ENCODE results near the gene CPN1.
"Not testable (repeated sequence)": the region's sequence is repeated elsewhere in the genome, so short reads cannot be mapped to it uniquely, and the experiment has no call there.

Gene CPN1

DNA sequence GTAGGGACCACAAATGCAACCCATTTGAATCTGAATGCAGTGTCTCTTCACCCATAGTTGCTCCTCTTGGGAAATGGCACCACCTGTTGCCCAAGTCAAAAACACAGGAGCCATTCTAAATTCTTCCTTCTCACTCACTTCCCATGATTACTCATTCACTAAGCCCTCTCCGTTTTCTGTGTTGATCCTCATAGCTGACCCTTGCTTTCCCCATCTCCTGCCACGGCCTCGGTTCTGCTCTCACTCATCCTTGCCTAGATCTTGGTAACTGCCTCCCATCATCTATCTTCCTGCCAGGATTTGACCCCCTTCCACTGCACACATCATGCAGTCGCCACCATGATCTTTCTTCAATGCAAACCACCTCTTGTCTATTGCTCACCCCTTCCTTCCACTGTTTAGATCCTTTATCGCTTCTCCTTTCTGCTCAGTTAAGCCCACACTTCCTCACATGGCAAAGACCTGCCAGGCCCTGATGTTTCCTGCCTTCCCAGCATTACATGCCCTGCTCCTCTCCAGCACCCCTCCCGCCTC, 19.0 kb upstream of the CPN1 start:
- Histone ChIP-seq H3K9me3 (replicated peaks; ENCODE audit: insufficient read depth, low read length) (no peaks in the 10 kb centered on the region), H3K36me3 (replicated peaks; ENCODE audit: insufficient read depth, low read length) (no peaks in the 10 kb centered on the region), H3K4me2 (ENCODE audit: low read depth, low read length) (no peak overlapping the region), H3K4me3 (ENCODE audit: low read length) (no peak overlapping the region), H4K20me1 (ENCODE audit: insufficient read depth, low read length) (no peaks in the 10 kb centered on the region), H3K9ac (ENCODE audit: low read length) (no peak overlapping the region), H3K79me2 (ENCODE audit: low read length) (no peaks in the 10 kb centered on the region), H3K27me3 (replicated peaks; ENCODE audit: insufficient read depth, low read length) (no peaks in the 10 kb centered on the region), H2AFZ (ENCODE audit: low read length) (no peak overlapping the region), H3K9me2 (replicated peaks; ENCODE audit: insufficient read depth, low read length) (no peaks in the 10 kb centered on the region), H3K27ac (ENCODE audit: low read length) (no peak overlapping the region), H3K4me1 (ENCODE audit: low read length) (no peaks in the 10 kb centered on the region), H3F3A (ENCODE audit: insufficient read depth, low read length) (no peaks in the 10 kb centered on the region)
- DNase-seq = no peak
- TF ChIP-seq EZH2 (optimal IDR thresholded peaks at IDR 0.05; ENCODE audit: low read depth, low read length) (no peak), EZH2phosphoT487 (IDR thresholded peaks at IDR 0.05; ENCODE audit: low read length) (no peak)
- TF ChIP-seq, protein P1, sequence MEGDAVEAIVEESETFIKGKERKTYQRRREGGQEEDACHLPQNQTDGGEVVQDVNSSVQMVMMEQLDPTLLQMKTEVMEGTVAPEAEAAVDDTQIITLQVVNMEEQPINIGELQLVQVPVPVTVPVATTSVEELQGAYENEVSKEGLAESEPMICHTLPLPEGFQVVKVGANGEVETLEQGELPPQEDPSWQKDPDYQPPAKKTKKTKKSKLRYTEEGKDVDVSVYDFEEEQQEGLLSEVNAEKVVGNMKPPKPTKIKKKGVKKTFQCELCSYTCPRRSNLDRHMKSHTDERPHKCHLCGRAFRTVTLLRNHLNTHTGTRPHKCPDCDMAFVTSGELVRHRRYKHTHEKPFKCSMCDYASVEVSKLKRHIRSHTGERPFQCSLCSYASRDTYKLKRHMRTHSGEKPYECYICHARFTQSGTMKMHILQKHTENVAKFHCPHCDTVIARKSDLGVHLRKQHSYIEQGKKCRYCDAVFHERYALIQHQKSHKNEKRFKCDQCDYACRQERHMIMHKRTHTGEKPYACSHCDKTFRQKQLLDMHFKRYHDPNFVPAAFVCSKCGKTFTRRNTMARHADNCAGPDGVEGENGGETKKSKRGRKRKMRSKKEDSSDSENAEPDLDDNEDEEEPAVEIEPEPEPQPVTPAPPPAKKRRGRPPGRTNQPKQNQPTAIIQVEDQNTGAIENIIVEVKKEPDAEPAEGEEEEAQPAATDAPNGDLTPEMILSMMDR (IDR thresholded peaks at IDR 0.05; ENCODE audit: low read length) = no peak

DNA sequence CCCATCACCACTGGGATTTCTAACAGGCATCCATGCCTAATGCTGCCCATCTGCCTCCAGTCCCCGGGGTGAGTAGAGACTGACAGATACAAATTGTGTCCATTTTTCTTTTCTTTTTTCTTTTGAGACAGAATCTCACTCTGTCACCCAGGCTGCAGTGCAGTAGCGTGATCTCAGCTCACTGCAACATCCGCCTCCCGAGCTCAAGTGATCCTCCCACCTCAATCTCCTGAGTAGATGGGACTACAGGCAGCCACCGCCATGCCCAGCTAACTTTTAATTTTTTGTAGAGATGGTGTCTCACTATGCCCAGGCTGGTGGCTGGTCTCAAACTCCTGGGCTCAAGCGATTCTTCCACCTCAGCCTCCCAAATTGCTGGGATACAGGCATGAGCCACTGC, 7.6 kb upstream of the CPN1 start:
- Histone ChIP-seq H3K27ac (ENCODE audit: low read length) (no peak overlapping the region), H2AFZ (ENCODE audit: low read length) (no peak overlapping the region), H3K27me3 (replicated peaks; ENCODE audit: insufficient read depth, low read length) (no peaks in the 10 kb centered on the region), H3F3A (ENCODE audit: insufficient read depth, low read length) (no peaks in the 10 kb centered on the region), H3K79me2 (ENCODE audit: low read length) (no peaks in the 10 kb centered on the region), H3K9me2 (replicated peaks; ENCODE audit: insufficient read depth, low read length) (no peaks in the 10 kb centered on the region), H3K4me3 (ENCODE audit: low read length) (no peak overlapping the region), H3K9me3 (replicated peaks; ENCODE audit: insufficient read depth, low read length) (no peaks in the 10 kb centered on the region), H4K20me1 (ENCODE audit: insufficient read depth, low read length) (no peaks in the 10 kb centered on the region), H3K36me3 (replicated peaks; ENCODE audit: insufficient read depth, low read length) (no peaks in the 10 kb centered on the region), H3K4me1 (ENCODE audit: low read length) (no peaks in the 10 kb centered on the region), H3K9ac (ENCODE audit: low read length) (no peak overlapping the region), H3K4me2 (ENCODE audit: low read depth, low read length) (no peak overlapping the region)
- TF ChIP-seq EZH2phosphoT487 (IDR thresholded peaks at IDR 0.05; ENCODE audit: low read length) (no peak), EZH2 (optimal IDR thresholded peaks at IDR 0.05; ENCODE audit: low read depth, low read length) (no peak)
- TF ChIP-seq, protein P1 (IDR thresholded peaks at IDR 0.05; ENCODE audit: low read length) = no peak
- no peak for DNase-seq

DNA sequence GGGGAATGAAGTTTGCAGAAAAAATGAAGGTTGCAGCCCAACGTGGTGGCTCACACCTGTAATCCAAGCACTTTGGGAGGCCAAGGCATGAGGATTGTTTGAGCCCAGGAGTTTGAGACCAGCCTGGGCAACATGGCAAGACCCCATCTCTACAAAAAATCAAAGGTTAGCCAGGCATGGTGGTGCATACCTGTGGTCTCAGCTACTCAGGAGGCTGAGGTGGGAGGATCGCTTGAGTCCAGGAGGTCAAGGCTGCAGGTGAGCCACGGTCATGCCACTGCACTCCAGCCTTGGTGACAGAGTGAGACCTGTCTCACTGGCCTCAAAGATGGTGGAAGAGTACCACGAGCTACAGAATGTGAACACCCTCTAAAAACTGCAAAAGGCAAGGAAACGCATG, 5.0 kb upstream of the CPN1 start:
- not testable (repeated sequence) for H3F3A ChIP-seq (ENCODE audit: insufficient read depth, low read length); H3K4me1 ChIP-seq (ENCODE audit: low read length); H3K9ac ChIP-seq (ENCODE audit: low read length); H2AFZ ChIP-seq (ENCODE audit: low read length); H3K79me2 ChIP-seq (ENCODE audit: low read length); H3K9me3 ChIP-seq (replicated peaks; ENCODE audit: insufficient read depth, low read length); H3K27ac ChIP-seq (ENCODE audit: low read length); DNase-seq; H3K9me2 ChIP-seq (replicated peaks; ENCODE audit: insufficient read depth, low read length); H3K27me3 ChIP-seq (replicated peaks; ENCODE audit: insufficient read depth, low read length); H4K20me1 ChIP-seq (ENCODE audit: insufficient read depth, low read length); H3K36me3 ChIP-seq (replicated peaks; ENCODE audit: insufficient read depth, low read length); H3K4me3 ChIP-seq (ENCODE audit: low read length); H3K4me2 ChIP-seq (ENCODE audit: low read depth, low read length)

DNA sequence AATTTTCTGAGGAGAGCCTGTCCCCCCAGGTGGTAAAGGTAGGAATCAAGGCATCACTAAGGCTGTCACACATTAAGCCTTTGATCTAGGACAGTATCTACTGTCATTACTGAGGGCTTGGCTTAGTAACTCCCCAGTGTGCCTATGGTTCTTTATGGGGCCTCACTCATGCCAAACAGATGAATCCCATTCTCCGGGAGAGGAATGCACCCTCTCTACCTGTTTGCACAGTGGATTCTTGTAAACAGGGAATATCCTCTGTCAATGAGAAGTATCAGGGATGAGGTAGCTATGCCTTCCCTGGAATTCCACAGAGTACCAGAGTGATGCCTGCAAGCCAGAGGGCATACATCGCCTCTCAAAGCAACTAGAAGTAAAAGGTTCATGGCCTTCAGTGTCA, 3.9 kb upstream of the CPN1 start:
- H3F3A ChIP-seq (ENCODE audit: insufficient read depth, low read length) = no peaks in the 10 kb centered on the region
- H3K79me2 ChIP-seq (ENCODE audit: low read length) = no peaks in the 10 kb centered on the region
- no peaks in the 10 kb centered on the region for H4K20me1 ChIP-seq (ENCODE audit: insufficient read depth, low read length)
- H3K4me2 ChIP-seq (ENCODE audit: low read depth, low read length) = no peak overlapping the region
- H3K9ac ChIP-seq (ENCODE audit: low read length) = no peak overlapping the region
- TF ChIP-seq EZH2 (optimal IDR thresholded peaks at IDR 0.05; ENCODE audit: low read depth, low read length) (no peak), EZH2phosphoT487 (IDR thresholded peaks at IDR 0.05; ENCODE audit: low read length) (no peak)
- TF ChIP-seq, protein P1 (IDR thresholded peaks at IDR 0.05; ENCODE audit: low read length) = no peak
- no peaks in the 10 kb centered on the region for H3K9me3 ChIP-seq (replicated peaks; ENCODE audit: insufficient read depth, low read length)
- H3K4me3 ChIP-seq (ENCODE audit: low read length) = no peak overlapping the region
- no peaks in the 10 kb centered on the region for H3K27me3 ChIP-seq (replicated peaks; ENCODE audit: insufficient read depth, low read length)
- H3K27ac ChIP-seq (ENCODE audit: low read length) = no peak overlapping the region
- H2AFZ ChIP-seq (ENCODE audit: low read length) = no peak overlapping the region
- no peak for DNase-seq
- no peaks in the 10 kb centered on the region for H3K4me1 ChIP-seq (ENCODE audit: low read length)
- no peaks in the 10 kb centered on the region for H3K36me3 ChIP-seq (replicated peaks; ENCODE audit: insufficient read depth, low read length)
- H3K9me2 ChIP-seq (replicated peaks; ENCODE audit: insufficient read depth, low read length) = no peaks in the 10 kb centered on the region
